ENCODE data around the gene RAB20. TPM values are rescaled to one million over a fixed set of nuclear protein-coding genes. Genes with fewer than 3 reads are reported as not detected.

Gene RAB20
- total RNA-seq, 1 experiment from 2014 or later, result 10.6 TPM

GRCh38 chr13:110516500-110516899 is 45.0 kb downstream of the RAB20 start:
- BruUV-seq (replicated peaks), result no TSS peak
- CTCF ChIA-PET, result no interaction called here

GRCh38 chr13:110512198-110512740 is 49.3 kb downstream of the RAB20 start:
- no TSS peak for BruUV-seq (replicated peaks)

More at GRCh38 chr13:110516500-110516899, 45.0 kb downstream of the RAB20 start:
- TF ChIP-seq SP1 (IDR thresholded peaks at IDR 0.05; ENCODE audit: low read depth) (no peak), JUND (IDR thresholded peaks at IDR 0.05) (no peak), SRF (IDR thresholded peaks at IDR 0.05; ENCODE audit: low read depth) (no peak), POLR2AphosphoS5 (IDR thresholded peaks at IDR 0.05; ENCODE audit: low read depth, low read length) (no peak), EGR1 (IDR thresholded peaks at IDR 0.05; ENCODE audit: low read depth) (no peak), CBX3 (IDR thresholded peaks at IDR 0.05; ENCODE audit: low read depth) (no peak), SIN3A (IDR thresholded peaks at IDR 0.05; ENCODE audit: low read depth) (no peak), RAD21 (IDR thresholded peaks at IDR 0.05; ENCODE audit: low read depth) (no peak), ZFX (IDR thresholded peaks at IDR 0.05) (no peak)
- no peak overlapping the region for H3K27ac ChIP-seq (ENCODE audit: low read depth, low read length)
- H3K36me3 ChIP-seq (ENCODE audit: control insufficient read depth in 1 of 2, insufficient read depth in 2 of 2, low read length in 2 of 2), result no peaks in the 10 kb centered on the region
- H3K9me3 ChIP-seq (ENCODE audit: control insufficient read depth in 1 of 2, insufficient read depth in 1 of 2, low read depth in 1 of 2, low read length in 2 of 2), result no peaks in the 10 kb centered on the region
- no peak overlapping the region for H3K9ac ChIP-seq (ENCODE audit: low read length)
- no peaks in the 10 kb centered on the region for H3K79me2 ChIP-seq (ENCODE audit: insufficient read depth, low read length)
- peaks cover 0 to 7% of the 10 kb centered on the region in 2 experiments; a peak in 1 of 4 replicates for H3K4me1 ChIP-seq (ENCODE audit: control insufficient read depth in 1 of 2, insufficient read depth in 2 of 2, low read length in 2 of 2)
- H2AFZ ChIP-seq (ENCODE audit: low read depth, low read length, poor library complexity, severe bottlenecking), result no peak overlapping the region
- ChIA-PET POLR2A (no interaction called here), RAD21 (ENCODE audit: low non-redundant PET in 1 of 2, low total read pairs in 2 of 2, uncharacterized antibody in 2 of 2, unreplicated experiment in 2 of 2) (no interaction called here)
- H3K27me3 ChIP-seq (ENCODE audit: insufficient read depth, low read length), result no peaks in the 10 kb centered on the region
- no peak for DNase-seq (ENCODE audit: low read depth, low spot score)
- no peaks in the 10 kb centered on the region for H3K9me2 ChIP-seq (ENCODE audit: insufficient read depth)
- H3K4me3 ChIP-seq (replicated peaks in 1 of 2; ENCODE audit: low read depth in 1 of 2, low read length in 2 of 2), result no peak overlapping the region
- no peak overlapping the region for H3K4me2 ChIP-seq (ENCODE audit: low read length)
- intact Hi-C loops (cut with micrococcal nuclease), result no loop called here
- no peak for ATAC-seq
- no peaks in the 10 kb centered on the region for H4K20me1 ChIP-seq (ENCODE audit: insufficient read depth)

More at GRCh38 chr13:110512198-110512740, 49.3 kb downstream of the RAB20 start:
- Histone ChIP-seq H2AFZ (ENCODE audit: low read depth, low read length, poor library complexity, severe bottlenecking) (no peak overlapping the region), H4K20me1 (ENCODE audit: insufficient read depth) (no peaks in the 10 kb centered on the region), H3K4me1 (ENCODE audit: control insufficient read depth in 1 of 2, insufficient read depth in 2 of 2, low read length in 2 of 2) (peaks cover 4 to 17% of the 10 kb centered on the region in 2 experiments), H3K36me3 (ENCODE audit: control insufficient read depth in 1 of 2, insufficient read depth in 2 of 2, low read length in 2 of 2) (no peaks in the 10 kb centered on the region), H3K79me2 (ENCODE audit: insufficient read depth, low read length) (no peaks in the 10 kb centered on the region), H3K9me2 (ENCODE audit: insufficient read depth) (no peaks in the 10 kb centered on the region), H3K9ac (ENCODE audit: low read length) (no peak overlapping the region), H3K4me2 (ENCODE audit: low read length) (no peak overlapping the region), H3K27ac (ENCODE audit: low read depth, low read length) (no peak overlapping the region), H3K27me3 (ENCODE audit: insufficient read depth, low read length) (no peaks in the 10 kb centered on the region), H3K9me3 (ENCODE audit: control insufficient read depth in 1 of 2, insufficient read depth in 1 of 2, low read depth in 1 of 2, low read length in 2 of 2) (no peaks in the 10 kb centered on the region), H3K4me3 (replicated peaks in 1 of 2; ENCODE audit: low read depth in 1 of 2, low read length in 2 of 2) (no peak overlapping the region)
- intact Hi-C loops (cut with micrococcal nuclease), result no loop called here
- ChIA-PET CTCF (no interaction called here), RAD21 (ENCODE audit: low non-redundant PET in 1 of 2, low total read pairs in 2 of 2, uncharacterized antibody in 2 of 2, unreplicated experiment in 2 of 2) (no interaction called here), POLR2A (no interaction called here)
- DNase-seq (ENCODE audit: low read depth, low spot score) (no peak), ATAC-seq (no peak)
- TF ChIP-seq POLR2AphosphoS5 (IDR thresholded peaks at IDR 0.05; ENCODE audit: low read depth, low read length) (no peak), MAX (IDR thresholded peaks at IDR 0.05) (no peak), RAD21 (IDR thresholded peaks at IDR 0.05; ENCODE audit: low read depth) (no peak), CTCF (IDR thresholded peaks at IDR 0.05 in 2 of 3, conservative IDR thresholded peaks at IDR 0.05 in 1 of 3; ENCODE audit: borderline replicate concordance in 1 of 3, insufficient read depth in 1 of 3, low read depth in 2 of 3, low read length in 2 of 3) (no peak), ZBTB33 (IDR thresholded peaks at IDR 0.05; ENCODE audit: extremely low read depth, insufficient replicate concordance, low read length) (no peak), TCF7L2 (IDR thresholded peaks at IDR 0.05; ENCODE audit: borderline replicate concordance, extremely low read depth, insufficient read depth, insufficient read length) (no peak), YY1 (IDR thresholded peaks at IDR 0.05; ENCODE audit: extremely low read depth, insufficient replicate concordance, low read depth, low read length) (no peak), POLR2A (IDR thresholded peaks at IDR 0.05; ENCODE audit: borderline replicate concordance, extremely low read depth, insufficient read depth, insufficient read length) (no peak), JUND (IDR thresholded peaks at IDR 0.05) (no peak), EGR1 (IDR thresholded peaks at IDR 0.05; ENCODE audit: low read depth) (no peak), CEBPB (IDR thresholded peaks at IDR 0.05; ENCODE audit: low read depth) (no peak), CBX3 (IDR thresholded peaks at IDR 0.05; ENCODE audit: low read depth) (no peak)
- TF ChIP-seq, protein P1, sequence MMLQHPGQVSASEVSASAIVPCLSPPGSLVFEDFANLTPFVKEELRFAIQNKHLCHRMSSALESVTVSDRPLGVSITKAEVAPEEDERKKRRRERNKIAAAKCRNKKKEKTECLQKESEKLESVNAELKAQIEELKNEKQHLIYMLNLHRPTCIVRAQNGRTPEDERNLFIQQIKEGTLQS (IDR thresholded peaks at IDR 0.05), result no peak

Data from HCT116 (cell line).